ENCODE results near the gene KLRC1.
"Not testable (repeated sequence)": the region's sequence is repeated elsewhere in the genome, so short reads cannot be mapped to it uniquely, and the experiment has no call there.

DNA sequence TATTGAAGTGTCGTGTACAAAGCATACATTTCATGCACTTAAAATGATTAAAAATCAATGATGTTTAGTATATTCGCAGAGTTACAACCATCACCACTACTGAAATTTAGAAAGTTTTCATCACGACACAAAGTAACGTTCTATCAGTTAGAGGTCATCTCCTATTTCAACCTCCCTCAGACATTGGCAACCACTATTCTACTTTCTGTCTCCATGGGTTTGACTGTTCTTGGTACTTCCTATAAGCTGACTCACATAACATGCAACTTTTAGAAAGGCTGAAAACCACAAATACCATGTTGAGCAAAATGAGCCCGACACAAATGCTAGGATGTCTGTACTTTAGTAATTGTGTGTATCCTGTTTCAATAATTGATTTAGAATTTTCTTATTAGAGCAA, 7.1 kb downstream of the KLRC1 start:
- TF ChIP-seq, protein P1, sequence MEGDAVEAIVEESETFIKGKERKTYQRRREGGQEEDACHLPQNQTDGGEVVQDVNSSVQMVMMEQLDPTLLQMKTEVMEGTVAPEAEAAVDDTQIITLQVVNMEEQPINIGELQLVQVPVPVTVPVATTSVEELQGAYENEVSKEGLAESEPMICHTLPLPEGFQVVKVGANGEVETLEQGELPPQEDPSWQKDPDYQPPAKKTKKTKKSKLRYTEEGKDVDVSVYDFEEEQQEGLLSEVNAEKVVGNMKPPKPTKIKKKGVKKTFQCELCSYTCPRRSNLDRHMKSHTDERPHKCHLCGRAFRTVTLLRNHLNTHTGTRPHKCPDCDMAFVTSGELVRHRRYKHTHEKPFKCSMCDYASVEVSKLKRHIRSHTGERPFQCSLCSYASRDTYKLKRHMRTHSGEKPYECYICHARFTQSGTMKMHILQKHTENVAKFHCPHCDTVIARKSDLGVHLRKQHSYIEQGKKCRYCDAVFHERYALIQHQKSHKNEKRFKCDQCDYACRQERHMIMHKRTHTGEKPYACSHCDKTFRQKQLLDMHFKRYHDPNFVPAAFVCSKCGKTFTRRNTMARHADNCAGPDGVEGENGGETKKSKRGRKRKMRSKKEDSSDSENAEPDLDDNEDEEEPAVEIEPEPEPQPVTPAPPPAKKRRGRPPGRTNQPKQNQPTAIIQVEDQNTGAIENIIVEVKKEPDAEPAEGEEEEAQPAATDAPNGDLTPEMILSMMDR (IDR thresholded peaks at IDR 0.05): not testable (repeated sequence)
- not testable (repeated sequence) for TF ChIP-seq POLR2A (IDR thresholded peaks at IDR 0.05)

All from esophagus squamous epithelium (tissue), 4 donors.